Right lobe of liver (tissue), 6 donors: Measurements from ENCODE around the gene SYNE2. TPM values are rescaled to one million over a fixed set of nuclear protein-coding genes. Genes with fewer than 3 reads are reported as not detected.

Experiments
- ATAC-seq, 4 donors: fragments of 200-7000 bp; cut with Tn5 transposase; one replicate each; pipeline ENCODE4 v1.9.1; 2020; ENCODE audit warnings: mild to moderate bottlenecking in 4 of 4, moderate library complexity in 4 of 4
- DNase-seq, 3 donors: peaks; one replicate each; pipeline ENCODE4 v3.0.0-alpha.2; 2020
- H3K27ac ChIP-seq, 3 donors: fragments of 200-600 bp; one replicate each; pipeline ENCODE4 v1.8.0; 2022
- H3K27me3 ChIP-seq, 2 donors: fragments of 200-600 bp; one replicate each; pipeline ENCODE4 v1.8.0; 2022
- H3K36me3 ChIP-seq, 4 donors: fragments of 200-600 bp; sonication (generic) in 1 of 4; one replicate each; pipeline versions ENCODE4 v1.5.1 to v1.8.0; 2017 to 2022; ENCODE audit warnings: control low read depth in 1 of 4
- H3K4me1 ChIP-seq, 4 donors: fragments of 200-600 bp; sonication (generic) in 1 of 4; one replicate each; pipeline versions ENCODE4 v1.5.1 to v1.8.0; 2017 to 2022; ENCODE audit warnings: control low read depth in 1 of 4
- H3K4me3 ChIP-seq, 3 donors: fragments of 200-600 bp; one replicate each; pipeline ENCODE4 v1.8.0; 2022
- H3K9me3 ChIP-seq, 4 donors: fragments of 200-600 bp; sonication (generic) in 1 of 4; one replicate each; pipeline versions ENCODE4 v1.5.1 to v1.8.0; 2017 to 2022; ENCODE audit warnings: control low read depth in 1 of 4
- CTCF ChIP-seq, 4 donors: fragments of 200-600 bp in 3 of 4; fragments of 450-650 bp in 1 of 4; IDR thresholded peaks; one replicate each; pipeline versions ENCODE4 v1.5.1 to v1.8.0; 2016 to 2022; ENCODE audit warnings: antibody characterized with exemption in 4 of 4, mild to moderate bottlenecking in 2 of 4
- POLR2A ChIP-seq: fragments of 450-650 bp; IDR thresholded peaks from one replicate; pipeline ENCODE4 v1.6.1; 2017; ENCODE audit warnings: antibody characterized with exemption, mild to moderate bottlenecking
- WGBS: methylation state at CpG from one replicate; pipeline ENCODE4 v1.1.6; 2018; ENCODE audit warnings: low coverage, low lambda C conversion rate; ENCODE audit not compliant: insufficient coverage; ENCODE audit errors: missing lambda C conversion rate; 5-methylcytosine and 5-hydroxymethylcytosine counted together
- intact Hi-C, 2 donors: fragments of 100-400 bp; cut with DNase I; formaldehyde crosslinking; loops; one replicate each; pipeline versions ENCODE4 v1.11.2 to v1.14.1; 2022
- total RNA-seq, 6 experiments: library from RNA; depleted of rRNA in 2 of 6; stranded (reverse); fragments of >200 nt in 2 of 6; fragmentation: NEBNext Ultra II Directional in 3 of 6; extraction: Animal tissue kit (Norgen Biotek cat#: 25700) in 3 of 6; gene quantifications; one replicate each; pipeline versions ENCODE4 v1.1.0 to v1.2.4, GENCODE V29; 2016 to 2023
- donor health status: DM: no; HTN: yes; CAD: no.
- donor health status: DM: no; HTN: no; CAD: no.
- donor health status: DM: no; HTN: no; CAD: no.
- donor health status: DM: no; HTN: yes; CAD: no.
- donor health status: DM: no; HTN: yes; CAD: no.

SYNE2 gene
- total RNA-seq, 6 experiments from 2014 or later, result 34.6 to 118 (median 47.8) TPM

GRCh38 chr14:64247195-64247594 lies 394.4 kb downstream of the SYNE2 start:
- intact Hi-C loops, result no loop called here
- Histone ChIP-seq H3K27me3 (no peaks in the 10 kb centered on the region), H3K4me3 (no peak overlapping the region), H3K27ac (no peak overlapping the region), H3K9me3 (no peaks in the 10 kb centered on the region), H3K4me1 (no peaks in the 10 kb centered on the region), H3K36me3 (no peaks in the 10 kb centered on the region)
- ATAC-seq (peak in 3 of 4 donors; percentile 33 to 85 (median 85)), DNase-seq (no peak)
- TF ChIP-seq POLR2A, result no peak
- TF ChIP-seq CTCF (IDR thresholded peaks at IDR 0.05), result no peak
- 63% methylated on average over 3 of the region's 3 CpGs for WGBS

- Histone ChIP-seq H3K4me1 (no peaks in the 10 kb centered on the region), H3K4me3 (no peak overlapping the region), H3K36me3 (no peaks in the 10 kb centered on the region), H3K27ac (no peak overlapping the region), H3K9me3 (no peaks in the 10 kb centered on the region), H3K27me3 (no peaks in the 10 kb centered on the region)
- WGBS, result 66% methylated on average over 4 of the region's 4 CpGs
- TF ChIP-seq POLR2A (no peak), CTCF (IDR thresholded peaks at IDR 0.05) (no peak)
- DNase-seq (no peak), ATAC-seq (no peak)
- intact Hi-C loops, result no loop called here
Observed at GRCh38 chr14:64248689-64249088, 395.9 kb downstream of the SYNE2 start.

- Histone ChIP-seq H3K4me3 (no peak overlapping the region), H3K9me3 (no peaks in the 10 kb centered on the region), H3K4me1 (no peaks in the 10 kb centered on the region), H3K36me3 (no peaks in the 10 kb centered on the region), H3K27me3 (no peaks in the 10 kb centered on the region), H3K27ac (no peak overlapping the region)
- TF ChIP-seq CTCF (IDR thresholded peaks at IDR 0.05), result no peak
- TF ChIP-seq POLR2A, result no peak
- ATAC-seq, result no peak
- intact Hi-C loops, result no loop called here
- DNase-seq, result no peak
- 65% methylated on average over 7 of the region's 7 CpGs for WGBS
Observed at GRCh38 chr14:64249363-64249762, 396.6 kb downstream of the SYNE2 start.

GRCh38 chr14:64253672-64254071 lies 400.9 kb downstream of the SYNE2 start:
- no peak for DNase-seq
- no peak overlapping the region for H3K4me3 ChIP-seq
- H3K9me3 ChIP-seq, result no peaks in the 10 kb centered on the region
- H3K4me1 ChIP-seq, result no peaks in the 10 kb centered on the region
- no peaks in the 10 kb centered on the region for H3K27me3 ChIP-seq
- H3K36me3 ChIP-seq, result no peaks in the 10 kb centered on the region
- H3K27ac ChIP-seq, result no peak overlapping the region
- TF ChIP-seq POLR2A (no peak), CTCF (IDR thresholded peaks at IDR 0.05) (no peak)
- intact Hi-C loops, result no loop called here
- no peak for ATAC-seq
- WGBS, result 43% methylated on average over 2 of the region's 3 CpGs

GRCh38 chr14:64255756-64256155 lies 403.0 kb downstream of the SYNE2 start:
- no peak overlapping the region for H3K27ac ChIP-seq
- intact Hi-C loops, result no loop called here
- H3K4me3 ChIP-seq, result no peak overlapping the region
- 80% methylated on average over 1 of the region's 1 CpG for WGBS
- no peak for TF ChIP-seq POLR2A
- TF ChIP-seq CTCF (IDR thresholded peaks at IDR 0.05), result no peak
- no peaks in the 10 kb centered on the region for H3K4me1 ChIP-seq
- no peaks in the 10 kb centered on the region for H3K9me3 ChIP-seq
- ATAC-seq (no peak), DNase-seq (no peak)
- H3K27me3 ChIP-seq, result no peaks in the 10 kb centered on the region
- no peaks in the 10 kb centered on the region for H3K36me3 ChIP-seq
